Naive thymus-derived CD4-positive, alpha-beta T cell (primary cell): ENCODE data around the gene DPEP3. TPM values are rescaled to one million over a fixed set of nuclear protein-coding genes. Genes with fewer than 3 reads are reported as not detected.

Experiments used
- polyA plus RNA-seq, 2 donors: library from polyadenylated mRNA; unstranded; fragments of 300-500 nt; fragmentation: Illumina TruSeq; gene quantifications; one replicate each; pipeline ENCODE4 v1.2.3, GENCODE V29; 2021
- total RNA-seq, 6 experiments: library from RNA in 5 of 6; stranded (reverse) in 5 of 6; gene quantifications; 1 replicate in 5 of 6; 2 replicates in 1 of 6; pipeline ENCODE4 v1.2.3 and lab custom pipeline; 2021 to 2026

The DPEP3 gene
- total and polyA plus RNA-seq, 7 experiments from 2014 or later, result 0.10 to 2.3 (median 1.6) TPM

Other genes starting within 250 kb of the DPEP3 start
- gene RANBP10, start 173.9 kb downstream of the DPEP3 start, total RNA-seq, result 10 to 100 TPM; 22.3 to 26.6 (median 24.7) TPM
- gene RANBP10, start 173.9 kb downstream of the DPEP3 start, polyA plus RNA-seq, result 10 to 100 TPM in 1 of 2 donors, 1 to 10 TPM in 1; 9.3 to 13.5 TPM
- gene TSNAXIP1, start 173.6 kb downstream of the DPEP3 start, total RNA-seq, result 1 to 10 TPM in 1 of 5 experiments, under 1 TPM in 4; 0.24 to 1.1 (median 0.54) TPM
- not detected for gene TSNAXIP1, start 173.6 kb downstream of the DPEP3 start, polyA plus RNA-seq
- 10 to 100 TPM; 29.0 to 62.7 (median 44.6) TPM for gene THAP11, start 138.2 kb downstream of the DPEP3 start, total RNA-seq
- gene THAP11, start 138.2 kb downstream of the DPEP3 start, polyA plus RNA-seq, result 100 to 1,000 TPM; 134 to 204 TPM
- 100 to 1,000 TPM in 1 of 5 experiments, 10 to 100 TPM in 4; 34.7 to 125 (median 40.4) TPM for gene NUTF2, start 133.6 kb downstream of the DPEP3 start, total RNA-seq
- gene NUTF2, start 133.6 kb downstream of the DPEP3 start, polyA plus RNA-seq, result 100 to 1,000 TPM in 1 of 2 donors, 10 to 100 TPM in 1; 98.0 to 118 TPM
- 100 to 1,000 TPM in 3 of 5 experiments, 10 to 100 TPM in 2; 56.7 to 128 (median 100) TPM for gene CENPT, start 132.8 kb downstream of the DPEP3 start, total RNA-seq
- gene CENPT, start 132.8 kb downstream of the DPEP3 start, polyA plus RNA-seq, result 10 to 100 TPM; 11.8 to 22.7 TPM
- gene EDC4, start 107.4 kb downstream of the DPEP3 start, total RNA-seq, result 100 to 1,000 TPM; 103 to 166 (median 122) TPM
- 10 to 100 TPM; 34.8 to 52.4 TPM for gene EDC4, start 107.4 kb downstream of the DPEP3 start, polyA plus RNA-seq
- gene NRN1L, start 95.6 kb downstream of the DPEP3 start, total RNA-seq, result 1 to 10 TPM; 1.1 to 6.4 (median 3.2) TPM
- not detected for gene NRN1L, start 95.6 kb downstream of the DPEP3 start, polyA plus RNA-seq
- gene PSKH1, start 87.2 kb downstream of the DPEP3 start, total RNA-seq, result 10 to 100 TPM; 18.0 to 28.5 (median 23.3) TPM
- gene PSKH1, start 87.2 kb downstream of the DPEP3 start, polyA plus RNA-seq, result 10 to 100 TPM; 20.7 to 34.0 TPM
- gene CTRL, start 48.6 kb downstream of the DPEP3 start, total RNA-seq, result 10 to 100 TPM in 2 of 5 experiments, 1 to 10 TPM in 3; 7.9 to 15.1 (median 9.3) TPM
- 1 to 10 TPM; 1.3 to 2.5 TPM for gene CTRL, start 48.6 kb downstream of the DPEP3 start, polyA plus RNA-seq
- gene PSMB10, start 43.6 kb downstream of the DPEP3 start, total RNA-seq, result 100 to 1,000 TPM; 101 to 370 (median 142) TPM
- gene PSMB10, start 43.6 kb downstream of the DPEP3 start, polyA plus RNA-seq, result 100 to 1,000 TPM; 522 to 542 TPM
- gene LCAT, start 36.4 kb downstream of the DPEP3 start, total RNA-seq, result 10 to 100 TPM in 4 of 5 experiments, 1 to 10 TPM in 1; 9.4 to 23.6 (median 19.6) TPM
- 1 to 10 TPM in 1 of 2 donors, under 1 TPM in 1; 0.33 to 1.5 TPM for gene LCAT, start 36.4 kb downstream of the DPEP3 start, polyA plus RNA-seq
- gene SLC12A4, start 11.9 kb downstream of the DPEP3 start, total RNA-seq, result 10 to 100 TPM; 22.8 to 44.4 (median 31.3) TPM
- gene SLC12A4, start 11.9 kb downstream of the DPEP3 start, polyA plus RNA-seq, result 1 to 10 TPM; 3.8 to 8.0 TPM
- gene DPEP2, start 19.0 kb upstream of the DPEP3 start, total RNA-seq, result 100 to 1,000 TPM in 2 of 5 experiments, 10 to 100 TPM in 3; 26.7 to 159 (median 85.1) TPM
- gene DPEP2, start 19.0 kb upstream of the DPEP3 start, polyA plus RNA-seq, result 10 to 100 TPM; 54.3 to 57.7 TPM
- not detected for gene DPEP2NB, start 35.4 kb upstream of the DPEP3 start, total RNA-seq
- gene DPEP2NB, start 35.4 kb upstream of the DPEP3 start, polyA plus RNA-seq, result not detected
- 10 to 100 TPM; 15.5 to 19.9 (median 19.1) TPM for gene DDX28, start 42.7 kb upstream of the DPEP3 start, total RNA-seq
- gene DDX28, start 42.7 kb upstream of the DPEP3 start, polyA plus RNA-seq, result 10 to 100 TPM; 52.1 to 67.7 TPM
- 10 to 100 TPM; 13.6 to 25.9 (median 18.3) TPM for gene DUS2, start 42.8 kb upstream of the DPEP3 start, total RNA-seq
- 10 to 100 TPM in 1 of 2 donors, 1 to 10 TPM in 1; 8.7 to 13.7 TPM for gene DUS2, start 42.8 kb upstream of the DPEP3 start, polyA plus RNA-seq
- gene NFATC3, start 104.9 kb upstream of the DPEP3 start, total RNA-seq, result 100 to 1,000 TPM; 120 to 151 (median 147) TPM
- gene NFATC3, start 104.9 kb upstream of the DPEP3 start, polyA plus RNA-seq, result 100 to 1,000 TPM in 1 of 2 donors, 10 to 100 TPM in 1; 75.8 to 109 TPM